ENCODE results near the gene WDR17.

Gene WDR17

DNA sequence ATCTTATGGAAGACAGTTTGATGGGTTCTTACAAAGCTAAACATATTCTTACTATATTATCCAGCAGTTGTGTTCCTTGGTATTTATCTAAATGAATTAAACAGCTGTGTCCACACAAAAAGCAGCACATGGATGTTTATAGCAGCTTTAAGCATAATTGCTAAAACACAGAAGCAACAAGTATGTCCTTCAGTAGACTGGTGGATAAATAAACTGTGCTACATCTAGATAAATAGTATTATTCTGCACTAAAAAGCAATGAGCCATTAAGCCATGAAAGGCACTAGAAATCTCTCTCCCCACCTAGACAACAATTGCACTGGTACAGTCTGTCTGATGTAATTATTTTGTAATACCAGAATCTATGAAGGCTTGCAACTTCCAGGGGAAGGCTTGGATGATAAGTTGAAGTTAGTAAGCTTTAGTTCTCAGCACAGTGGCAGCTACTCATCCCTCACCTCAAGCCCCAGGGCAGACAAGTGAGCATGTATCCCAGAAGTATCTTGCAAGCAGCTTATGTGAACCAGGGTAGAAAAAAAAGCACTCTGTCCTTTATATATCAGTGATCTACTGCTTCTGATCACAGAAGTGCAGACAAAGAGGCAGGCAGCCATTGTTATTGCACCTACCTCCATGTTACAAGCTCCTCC lies 36.9 kb downstream of the WDR17 start:
- no peak for DNase-seq

DNA sequence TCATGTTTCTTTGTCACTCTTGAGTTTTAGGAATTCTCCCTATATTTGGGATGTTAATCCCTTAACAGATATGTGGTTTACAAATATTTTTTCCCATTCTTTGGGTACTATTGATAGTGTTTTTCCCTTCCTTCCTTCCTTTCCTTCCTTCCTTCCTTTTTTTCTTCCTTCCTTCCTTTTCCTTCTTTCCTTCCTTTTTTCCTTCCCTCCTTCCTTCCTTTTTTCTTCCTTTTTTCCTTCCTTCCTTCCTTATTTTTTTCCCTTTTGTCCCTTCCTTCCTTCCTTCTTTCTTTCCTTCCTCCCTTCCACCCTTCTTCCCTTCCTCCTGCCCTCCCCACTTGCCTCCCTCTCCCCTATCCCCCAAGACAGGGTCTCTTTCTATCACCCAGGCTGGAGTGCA lies 42.1 kb downstream of the WDR17 start:
- no peak for DNase-seq

DNA sequence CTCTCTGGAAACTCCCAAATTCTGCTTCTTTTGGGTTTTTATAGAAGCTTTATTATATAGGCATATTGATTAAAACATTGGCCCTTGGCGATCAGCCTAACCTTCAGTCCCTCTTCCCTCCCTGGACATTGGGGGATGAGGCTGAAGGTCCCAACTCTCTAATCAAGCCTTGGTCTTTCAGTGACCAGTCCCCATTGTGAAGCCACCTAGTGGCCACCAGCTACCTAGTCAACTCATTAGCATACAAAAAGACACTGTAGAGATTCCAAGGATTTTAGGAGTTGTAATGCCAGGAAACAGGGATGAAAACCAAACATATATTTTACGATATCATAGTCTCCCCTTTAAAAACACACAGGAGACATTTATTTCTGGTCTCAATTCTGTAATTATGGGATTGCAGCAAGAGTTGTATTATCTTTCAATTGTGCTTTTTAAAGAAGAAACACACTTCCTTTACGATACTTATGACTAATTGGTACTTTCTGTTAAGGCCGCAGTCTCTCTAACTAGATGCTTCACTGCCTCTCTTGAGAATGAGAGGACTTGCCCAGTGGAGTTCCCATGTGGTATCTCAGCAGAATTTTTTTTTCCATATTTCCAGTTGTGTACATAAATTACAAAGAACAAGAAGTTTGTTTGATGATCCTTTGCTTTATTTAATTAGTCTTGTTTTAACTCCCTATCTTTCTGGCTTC lies 58.2 kb downstream of the WDR17 start:
- DNase-seq: no peak

DNA sequence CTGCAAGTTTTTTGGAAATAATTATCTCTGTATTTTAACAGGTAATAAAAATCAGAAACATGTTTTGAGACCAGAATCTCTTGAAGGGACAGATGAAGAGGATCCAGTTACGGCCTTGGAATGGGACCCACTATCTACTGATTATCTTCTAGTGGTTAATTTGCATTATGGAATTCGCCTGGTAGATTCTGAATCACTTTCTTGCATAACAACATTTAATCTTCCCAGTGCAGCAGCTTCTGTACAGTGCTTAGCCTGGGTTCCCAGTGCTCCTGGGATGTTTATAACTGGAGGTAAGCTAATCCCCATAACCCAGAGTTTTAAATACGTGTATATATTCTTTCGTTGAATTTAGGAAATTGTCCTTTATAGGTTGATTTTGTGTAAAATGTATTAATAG lies 59.4 kb downstream of the WDR17 start:
- DNase-seq: no peak

DNA sequence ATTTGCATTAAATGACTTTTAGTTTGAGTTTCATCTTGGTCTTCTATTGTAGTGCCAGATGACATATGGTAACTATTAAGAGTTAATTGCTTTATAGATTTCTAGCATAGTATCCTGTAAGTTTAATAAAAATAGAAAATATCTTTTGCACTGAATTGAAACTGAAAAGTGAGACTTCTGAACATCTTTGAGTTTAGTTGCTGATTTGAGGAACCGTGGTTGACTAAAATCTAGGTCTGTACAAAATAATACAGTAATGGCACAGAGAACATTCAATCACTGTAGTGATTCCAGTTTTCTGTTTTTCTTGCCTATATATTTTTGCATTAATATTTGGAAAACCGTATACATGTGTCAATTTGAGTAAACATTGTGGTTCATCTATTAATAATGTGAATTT lies 69.0 kb downstream of the WDR17 start:
- DNase-seq: no peak

DNA sequence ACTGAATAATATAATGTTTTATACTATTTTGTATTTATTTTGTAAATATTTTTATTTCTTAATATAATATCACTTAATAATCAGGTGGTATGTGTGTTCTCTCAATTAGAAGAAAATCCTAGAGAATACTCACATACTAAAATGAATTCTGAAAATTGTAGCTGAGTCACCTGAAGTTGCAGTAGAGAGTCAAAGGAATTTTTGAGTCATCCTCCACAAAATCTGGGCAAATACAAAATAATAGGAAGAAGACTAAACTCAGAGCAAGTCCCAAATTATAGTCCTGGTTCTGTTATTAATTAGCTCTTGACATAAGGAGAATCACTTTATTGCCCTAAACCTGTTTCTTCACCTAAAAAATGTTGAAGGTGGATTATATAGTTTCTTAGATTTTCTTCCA lies 72.0 kb downstream of the WDR17 start:
- no peak for DNase-seq

DNA sequence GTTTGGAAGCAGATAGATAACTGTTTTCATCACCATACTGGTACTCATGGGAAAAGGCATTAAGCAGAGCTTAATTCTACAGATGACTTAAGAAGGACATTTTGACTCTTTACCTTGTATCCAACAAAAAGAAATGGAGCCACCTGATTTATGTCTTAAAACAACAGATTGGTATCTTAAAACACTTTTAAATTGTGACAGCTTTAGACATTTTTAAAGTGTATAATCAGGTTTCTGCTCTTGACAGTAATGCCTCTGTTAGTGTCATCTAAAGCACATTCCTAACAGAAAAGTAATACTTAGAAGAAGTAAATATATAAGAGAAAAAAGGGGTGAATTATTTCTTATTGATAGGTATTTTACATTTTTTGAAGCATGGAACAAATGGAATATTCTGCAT lies 73.9 kb downstream of the WDR17 start:
- DNase-seq: no peak

DNA sequence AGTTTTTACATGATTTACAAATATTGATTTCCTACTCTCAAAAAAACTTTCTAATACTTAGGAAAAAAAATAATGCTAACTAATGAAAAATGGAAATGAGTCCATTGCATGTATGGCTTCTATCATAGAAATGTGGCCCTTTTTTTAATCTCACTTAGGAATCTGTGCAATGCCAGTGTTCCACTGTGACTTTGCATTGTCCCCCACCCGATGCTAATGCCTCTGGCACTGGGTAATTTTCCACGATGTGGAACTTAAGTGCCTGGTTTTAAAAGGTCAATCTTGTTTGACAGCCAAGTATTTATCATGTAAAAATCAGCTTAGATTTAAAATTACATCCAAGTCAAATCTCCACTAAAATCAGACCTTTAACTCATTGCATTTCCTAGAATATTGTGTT lies 76.6 kb downstream of the WDR17 start:
- no peak for DNase-seq

DNA sequence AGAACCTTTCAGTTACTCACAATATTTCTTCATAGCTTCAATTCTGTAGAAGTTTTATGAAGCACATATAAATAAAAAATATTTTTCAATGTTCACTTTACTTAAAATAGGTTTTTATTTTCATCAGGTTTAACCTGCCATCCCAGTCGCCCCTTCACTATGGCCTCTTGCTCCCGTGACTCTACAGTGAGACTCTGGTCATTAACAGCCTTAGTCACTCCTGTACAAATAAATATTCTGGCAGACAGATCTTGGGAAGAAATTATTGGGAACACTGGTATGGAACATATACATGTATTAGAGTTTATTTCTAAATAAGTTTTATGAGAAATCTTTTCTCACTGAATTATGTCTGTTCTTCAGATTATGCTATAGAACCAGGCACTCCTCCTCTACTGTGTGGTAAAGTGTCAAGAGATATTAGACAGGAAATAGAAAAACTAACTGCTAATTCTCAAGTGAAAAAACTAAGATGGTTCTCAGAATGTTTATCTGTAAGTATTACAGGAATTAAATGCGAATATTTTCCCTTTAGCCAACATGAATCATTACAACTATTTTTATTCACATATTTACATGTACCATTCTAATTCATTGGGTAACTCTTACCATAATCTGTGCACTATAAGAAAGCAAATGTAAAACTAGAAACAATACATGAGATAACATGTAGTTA lies 84.2 kb downstream of the WDR17 start:
- DNase-seq: no peak

DNA sequence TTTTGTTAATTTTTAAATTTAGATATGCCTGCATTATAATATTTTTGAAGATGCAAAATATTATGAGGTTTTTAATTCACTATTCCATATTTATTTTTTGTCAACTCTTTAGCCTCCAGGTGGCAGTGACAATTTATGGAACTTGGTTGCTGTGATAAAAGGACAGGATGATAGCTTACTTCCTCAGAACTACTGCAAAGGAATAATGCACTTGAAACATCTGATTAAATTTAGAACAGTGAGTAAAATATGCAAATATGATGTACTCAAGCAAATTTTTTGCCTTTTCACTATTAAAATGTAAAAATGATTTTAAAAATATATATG lies 84.7 kb downstream of the WDR17 start:
- no peak for DNase-seq

DNA sequence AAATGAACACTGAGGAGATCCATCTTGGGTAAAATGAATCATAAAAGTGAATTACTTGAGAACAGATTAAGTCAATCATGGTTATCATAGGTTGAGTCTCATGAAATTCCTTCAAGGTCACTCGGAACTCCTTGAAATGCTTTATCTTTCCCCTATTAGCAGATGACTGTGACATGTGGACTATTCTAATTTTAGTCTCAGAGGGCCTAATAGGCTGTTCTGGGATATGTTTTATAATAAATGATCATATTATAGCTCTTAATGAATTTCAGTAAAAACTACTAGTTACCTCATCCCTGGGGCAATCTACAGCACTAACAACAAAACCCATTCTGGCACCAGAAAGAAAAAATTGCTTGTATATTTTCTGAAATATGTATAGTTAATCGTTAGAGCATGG lies 85.1 kb downstream of the WDR17 start:
- DNase-seq: no peak

DNA sequence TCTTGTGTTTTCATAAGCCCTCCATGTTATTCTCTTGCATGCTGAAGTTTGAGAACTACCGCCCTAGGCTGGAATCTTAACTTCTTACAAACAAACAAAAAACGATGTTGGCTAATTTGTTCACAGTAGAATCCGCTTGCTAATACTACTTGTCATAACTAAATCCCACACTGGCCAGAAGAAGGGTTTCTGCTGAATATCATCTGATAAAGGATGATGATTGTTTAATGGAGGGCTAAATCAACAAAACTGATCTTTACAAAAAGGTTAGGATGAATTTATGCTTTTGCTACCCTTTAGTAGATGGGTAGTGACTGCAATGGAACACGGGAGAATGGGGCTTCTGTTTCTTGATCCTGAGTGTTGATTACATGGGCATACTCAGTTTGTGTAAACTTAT lies 87.5 kb downstream of the WDR17 start:
- DNase-seq: no peak

DNA sequence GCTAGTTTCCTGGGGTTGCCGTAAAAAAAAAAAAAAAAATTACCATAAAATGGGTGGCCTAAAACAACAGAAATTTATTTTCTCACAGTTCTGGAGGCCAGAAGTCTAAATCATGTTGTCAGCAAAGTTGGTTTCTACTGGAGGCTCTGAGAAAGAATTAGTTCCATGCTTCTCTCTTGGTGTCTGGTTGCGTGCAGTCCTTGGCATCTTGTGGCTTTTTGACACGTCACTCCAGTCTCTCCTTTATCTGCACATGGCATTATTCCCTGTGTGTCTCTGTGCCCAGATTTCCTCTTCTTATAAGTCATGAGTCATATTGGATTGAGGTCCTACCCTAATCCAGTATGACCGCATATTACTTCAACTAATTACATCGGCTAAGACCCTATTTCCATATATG lies 91.0 kb downstream of the WDR17 start:
- DNase-seq: no peak

DNA sequence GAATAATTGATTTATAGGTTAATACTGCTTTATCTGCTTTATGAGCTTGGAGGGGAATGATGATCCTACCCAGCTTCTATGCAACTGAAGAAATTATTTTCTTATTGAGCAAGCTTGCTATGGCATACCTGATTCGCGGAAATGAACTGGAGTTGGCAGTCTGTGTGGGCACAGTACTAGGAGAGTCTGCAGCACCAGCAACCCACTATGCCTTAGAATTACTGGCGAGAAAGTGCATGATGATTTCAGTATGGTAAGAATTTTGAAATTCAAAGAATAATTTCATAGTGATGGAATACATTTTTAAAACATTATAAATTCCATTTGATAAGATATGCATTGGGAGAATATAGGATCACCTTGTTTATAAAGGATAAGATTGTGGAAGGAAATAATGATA lies 97.4 kb downstream of the WDR17 start:
- no peak for DNase-seq

DNA sequence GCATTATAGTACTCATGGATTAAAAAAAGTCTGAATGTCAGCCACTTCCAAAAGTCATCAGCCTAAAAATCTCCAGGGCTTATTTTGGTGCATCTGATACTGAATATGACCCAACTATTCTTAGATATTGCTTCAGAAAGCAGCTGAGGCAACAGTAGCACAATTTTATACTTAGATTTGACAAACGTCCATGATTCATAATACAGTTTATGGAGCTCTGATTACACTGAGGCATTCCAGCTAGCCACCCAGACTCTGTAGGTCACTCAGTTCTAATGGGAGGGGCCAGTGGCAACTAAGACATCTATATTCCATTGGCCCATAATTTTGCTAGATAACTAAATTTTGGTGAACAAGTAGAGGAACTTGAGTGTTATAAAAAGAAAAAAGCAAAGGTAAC lies 119.4 kb downstream of the WDR17 start:
- DNase-seq: no peak

DNA sequence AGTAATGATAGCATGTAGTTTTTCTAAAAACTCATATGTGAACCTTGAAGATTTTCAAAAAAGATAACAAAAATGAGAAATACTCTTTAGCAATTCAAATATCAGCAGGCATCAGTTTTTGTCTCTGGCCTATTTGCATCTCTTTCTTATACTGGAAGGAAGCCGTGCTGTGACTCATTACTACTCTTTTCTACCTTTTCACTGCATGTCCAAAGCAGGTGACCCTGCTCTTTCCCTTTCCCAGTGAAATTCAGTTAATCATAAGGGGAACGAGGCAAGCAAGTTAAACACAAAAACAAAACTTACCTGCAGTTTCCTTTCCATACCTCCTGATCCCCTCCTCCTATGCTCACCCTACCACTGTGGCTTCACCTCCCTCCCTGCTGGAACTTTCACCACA lies 120.4 kb downstream of the WDR17 start:
- no peak for DNase-seq

DNA sequence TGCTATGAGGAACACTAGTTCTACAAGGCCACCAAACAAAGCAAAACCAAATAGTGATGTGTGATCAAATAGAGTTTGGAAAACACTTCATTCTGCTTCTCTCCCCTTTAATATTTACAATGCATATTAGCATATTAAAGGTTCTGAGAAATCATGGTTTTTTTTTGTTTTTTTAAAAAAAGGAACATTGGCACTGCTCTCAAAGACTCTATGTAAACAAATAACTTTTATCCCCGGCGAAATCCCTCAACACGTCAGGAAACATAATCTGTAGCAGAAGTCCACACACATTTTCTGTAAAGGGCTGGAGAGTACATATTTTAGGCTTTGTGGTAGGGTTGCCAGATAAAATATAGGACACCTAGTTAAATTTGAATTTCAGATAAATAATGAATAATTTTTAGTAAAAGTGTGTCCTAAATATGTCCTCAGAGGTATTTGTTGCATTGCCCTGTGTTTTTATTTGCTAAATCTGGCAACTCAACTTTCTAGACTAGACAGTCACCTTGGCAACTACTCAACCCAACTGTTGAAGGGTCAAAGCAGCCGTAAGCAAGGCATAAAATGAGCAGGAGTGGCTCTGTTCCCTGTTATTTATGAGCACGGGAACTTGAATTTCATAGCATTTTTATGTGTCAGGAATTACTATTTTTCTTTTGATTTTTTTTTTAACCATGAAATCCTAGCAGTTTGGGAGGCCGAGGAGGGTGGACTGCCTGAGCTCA lies 121.2 kb downstream of the WDR17 start:
- DNase-seq: no peak

DNA sequence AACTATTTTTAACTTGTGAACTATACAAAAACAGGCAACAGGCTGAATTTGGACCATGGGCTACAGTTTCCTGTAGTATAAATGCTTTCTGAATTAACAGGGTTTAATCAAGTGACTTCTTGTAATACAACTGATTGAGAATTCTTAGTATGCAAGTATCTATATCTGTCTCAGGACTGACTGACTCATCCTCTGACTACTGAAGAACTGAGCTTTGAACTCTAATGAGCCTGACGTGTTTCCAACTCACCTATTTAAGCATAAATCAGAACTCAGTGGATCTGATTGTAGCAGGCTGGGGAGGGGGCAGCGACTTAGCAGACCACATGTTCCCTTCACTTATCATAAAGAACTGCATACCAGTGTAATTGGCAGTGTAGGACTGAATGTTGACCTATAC lies 122.0 kb downstream of the WDR17 start:
- DNase-seq: no peak

DNA sequence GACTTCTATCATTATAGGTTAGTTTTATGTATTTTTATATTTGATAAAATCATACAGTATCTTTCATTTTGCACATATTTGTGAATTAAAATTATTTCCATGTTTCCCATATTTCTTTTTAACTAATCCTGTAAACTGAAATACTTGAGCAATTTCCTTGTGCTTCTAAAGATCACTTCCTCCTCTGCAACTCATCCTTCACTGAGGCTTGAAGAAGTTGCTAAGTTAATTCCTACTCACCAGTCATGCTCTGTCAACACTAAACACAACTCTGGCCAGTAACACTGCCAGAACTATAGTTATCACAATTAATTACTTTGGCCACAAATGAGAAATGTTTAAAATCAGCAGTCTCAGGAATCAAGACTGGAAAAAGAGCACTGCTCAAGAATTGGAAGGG lies 123.0 kb downstream of the WDR17 start:
- no peak for DNase-seq

DNA sequence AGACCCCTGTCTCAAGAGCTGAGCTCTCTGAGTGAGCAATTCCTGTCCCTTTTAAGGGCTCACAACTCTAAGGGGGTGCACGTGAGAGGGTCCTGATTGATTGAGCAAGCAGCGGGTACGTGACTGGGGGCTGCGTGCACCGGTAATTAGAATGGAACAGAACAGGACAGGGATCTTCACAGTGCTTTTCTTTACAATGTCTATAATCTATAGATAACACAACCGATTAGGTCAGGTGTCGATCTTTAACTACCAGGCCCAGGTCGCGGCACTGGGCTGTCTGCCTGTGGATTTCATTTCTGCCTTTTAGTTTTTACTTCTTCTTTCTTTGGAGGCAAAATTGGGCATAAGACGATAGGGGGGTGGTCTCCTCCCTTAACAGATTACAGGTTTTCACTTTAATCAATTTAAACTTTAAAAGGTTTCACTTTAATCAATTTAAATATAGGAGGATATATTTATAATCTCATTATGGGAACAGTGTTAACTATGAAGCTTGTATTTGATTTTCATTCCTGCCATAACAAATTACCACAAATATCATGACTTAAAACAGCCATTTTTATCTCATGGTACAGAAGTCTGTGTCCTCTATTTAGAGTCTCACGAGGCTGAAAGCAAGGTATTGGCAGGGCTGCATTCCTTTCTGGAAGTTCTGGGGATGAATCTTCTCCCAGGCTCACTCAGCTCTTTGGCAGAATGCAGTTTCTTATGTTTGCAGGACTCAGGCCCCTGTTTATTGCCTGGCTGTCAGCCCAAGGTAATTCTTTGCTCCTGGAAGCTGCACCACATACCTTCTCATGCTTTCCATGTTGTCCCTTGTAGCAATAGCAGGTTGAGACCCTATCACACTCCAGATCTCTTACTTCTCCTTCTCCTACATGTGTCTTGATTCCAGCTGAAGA lies 124.5 kb downstream of the WDR17 start:
- no peak for DNase-seq

DNA sequence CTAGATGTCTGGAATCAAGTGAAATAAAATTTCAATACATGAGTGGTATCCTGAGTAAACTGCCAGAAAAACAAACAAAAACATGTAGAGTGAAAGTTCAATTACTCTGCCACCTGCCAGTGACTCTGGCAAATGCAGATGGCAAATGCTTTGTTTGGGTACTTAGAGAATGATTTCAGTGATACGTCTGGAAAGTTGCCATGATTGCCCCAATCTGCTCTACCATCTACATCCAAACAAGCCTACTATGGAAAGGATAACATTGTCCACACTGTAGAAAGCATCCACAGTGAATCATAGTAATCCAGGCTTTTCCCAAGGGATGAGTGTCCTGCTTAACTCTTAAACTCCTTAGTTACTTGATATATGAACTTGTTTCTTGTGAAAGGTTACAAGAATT lies 126.3 kb downstream of the WDR17 start:
- DNase-seq: no peak

DNA sequence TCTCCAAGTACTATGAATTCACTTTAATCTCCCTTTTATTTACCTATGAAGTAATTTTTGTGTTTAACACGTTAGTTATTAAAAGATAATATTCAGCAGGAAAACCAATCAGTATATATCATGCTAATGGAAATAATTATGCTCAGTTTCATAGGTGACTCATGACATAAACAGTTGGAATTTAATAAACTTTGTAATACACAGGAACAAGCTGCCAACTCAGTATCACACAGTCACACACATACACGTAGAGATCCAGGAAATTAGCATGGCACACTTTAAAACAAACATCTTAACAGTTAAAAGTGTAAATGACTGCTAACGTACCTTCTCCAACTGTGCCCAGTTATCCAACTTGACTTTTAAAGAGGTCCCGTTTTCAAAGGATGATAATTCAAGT lies 127.5 kb downstream of the WDR17 start:
- no peak for DNase-seq

DNA sequence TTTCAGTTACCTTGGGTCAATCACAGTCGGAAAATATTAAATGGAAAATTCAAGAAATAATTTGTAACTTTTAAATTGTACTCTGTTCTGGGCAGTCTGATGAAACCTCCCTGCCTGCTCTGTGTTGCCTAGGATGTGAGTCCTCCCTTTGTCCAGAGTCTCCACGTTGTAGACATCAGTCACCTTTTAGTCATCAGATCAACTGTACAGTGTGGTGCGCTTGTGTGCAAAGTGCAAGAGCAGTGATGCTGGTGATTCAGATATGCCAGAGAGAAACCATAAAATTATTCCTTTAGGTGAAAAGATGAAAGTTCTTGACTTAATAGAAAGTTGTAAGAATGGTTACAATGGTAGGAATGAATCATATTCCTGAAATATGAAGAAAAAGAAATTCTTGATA lies 128.3 kb downstream of the WDR17 start:
- no peak for DNase-seq
